Measurements from ENCODE around the gene MEX3B. TPM values are rescaled to one million over a fixed set of nuclear protein-coding genes. Genes with fewer than 3 reads are reported as not detected.
A peak's percentile ranks its signal among the peaks of the same experiment; 100 is the strongest.
"Not testable (repeated sequence)": the region's sequence is repeated elsewhere in the genome, so short reads cannot be mapped to it uniquely, and the experiment has no call there.

MEX3B gene
- total and polyA plus RNA-seq, 9 donors, result 2.4 to 8.1 (median 5.2) TPM

DNA sequence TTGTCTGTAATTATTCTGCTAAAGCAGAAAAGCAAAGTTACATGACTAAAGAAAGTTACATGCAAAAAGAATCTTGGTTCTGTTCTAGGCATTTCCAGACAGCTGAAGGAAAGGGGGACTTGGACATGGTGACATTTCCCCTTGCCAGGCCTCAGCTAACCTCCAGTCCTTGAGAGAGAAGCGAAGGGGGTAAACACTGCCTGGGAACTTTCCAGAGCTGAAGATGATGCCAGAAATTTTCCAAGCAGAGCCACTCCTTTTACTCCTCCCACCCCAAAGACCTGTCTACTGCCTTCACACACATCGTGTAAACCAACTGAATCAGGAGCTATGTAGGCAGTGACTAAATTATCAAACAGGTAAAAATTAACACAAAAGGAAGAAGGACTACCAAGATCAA is 5.4 kb downstream of the MEX3B start:
- Histone ChIP-seq H3K4me3 (no peak overlapping the region), H3K27me3 (no peaks in the 10 kb centered on the region), H3K36me3 (no peaks in the 10 kb centered on the region), H3K9me3 (no peaks in the 10 kb centered on the region), H3K4me1 (ENCODE audit: insufficient read depth) (peaks cover 15% of the 10 kb centered on the region), H3K27ac (no peak overlapping the region)
- 10 to 24% (median 10%) methylated on average over 2 of the region's 2 CpGs for WGBS, 3 donors
- intact Hi-C loops (cut with DNase I), result no loop called here
- TF ChIP-seq CTCF (IDR thresholded peaks at IDR 0.05) (no peak), POLR2A (IDR thresholded peaks at IDR 0.05) (no peak)
- peak in 2 of 5 donors; percentile 32 to 46 for DNase-seq

GRCh38 chr15:82039871-82040270 is 5.9 kb downstream of the MEX3B start:
- no peaks in the 10 kb centered on the region for H3K27me3 ChIP-seq
- H3K9me3 ChIP-seq, result no peaks in the 10 kb centered on the region
- WGBS, 3 donors, result 93 to 97% (median 95%) methylated on average over 7 of the region's 7 CpGs
- H3K4me1 ChIP-seq (ENCODE audit: insufficient read depth), result peaks cover 15% of the 10 kb centered on the region
- TF ChIP-seq EP300 (IDR thresholded peaks at IDR 0.05), result no peak
- TF ChIP-seq POLR2A (IDR thresholded peaks at IDR 0.05), result no peak
- no peak for TF ChIP-seq CTCF (IDR thresholded peaks at IDR 0.05)
- intact Hi-C loops (cut with DNase I), result no loop called here
- no peaks in the 10 kb centered on the region for H3K36me3 ChIP-seq
- H3K4me3 ChIP-seq, result no peak overlapping the region
- H3K27ac ChIP-seq, result no peak overlapping the region
- no peak for DNase-seq

- intact Hi-C loops (cut with DNase I), result no loop called here
- no peak for TF ChIP-seq EP300 (IDR thresholded peaks at IDR 0.05)
- no peak for TF ChIP-seq POLR2A (IDR thresholded peaks at IDR 0.05)
- TF ChIP-seq CTCF (IDR thresholded peaks at IDR 0.05), result no peak
- Histone ChIP-seq H3K36me3 (no peaks in the 10 kb centered on the region), H3K27ac (no peak overlapping the region), H3K4me1 (ENCODE audit: insufficient read depth) (peaks cover 5% of the 10 kb centered on the region), H3K9me3 (no peaks in the 10 kb centered on the region), H3K27me3 (no peaks in the 10 kb centered on the region), H3K4me3 (no peak overlapping the region)
- DNase-seq, result no peak
- 86 to 93% (median 88%) methylated on average over 7 of the region's 7 CpGs for WGBS, 3 donors
Observed at GRCh38 chr15:82036461-82036860, 9.4 kb downstream of the MEX3B start.

DNA sequence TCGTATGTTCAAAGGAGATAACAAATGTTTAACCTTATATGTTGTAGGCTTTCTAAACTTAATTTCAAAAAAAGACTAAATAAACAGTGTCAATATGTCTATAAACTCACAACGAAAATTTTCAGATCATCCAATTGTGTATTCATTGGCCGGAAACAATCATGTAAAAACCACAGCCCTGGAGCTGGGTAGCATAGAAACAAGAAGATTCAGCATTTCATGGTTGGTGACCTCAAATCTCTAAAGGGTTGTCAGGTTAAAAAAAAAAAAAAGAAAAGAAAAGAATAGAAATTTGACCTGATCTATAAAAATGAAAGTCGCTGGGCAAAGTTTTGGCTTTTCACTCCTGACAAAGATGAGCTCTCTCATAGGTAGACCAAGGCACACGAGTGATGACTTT is 13.9 kb downstream of the MEX3B start:
- DNase-seq, result no peak
- no peaks in the 10 kb centered on the region for H3K4me1 ChIP-seq (ENCODE audit: insufficient read depth)
- H3K27me3 ChIP-seq, result no peaks in the 10 kb centered on the region
- WGBS, 3 donors, result 82 to 88% (median 83%) methylated on average over 5 of the region's 5 CpGs
- no peak overlapping the region for H3K27ac ChIP-seq
- no peak overlapping the region for H3K4me3 ChIP-seq
- intact Hi-C loops (cut with DNase I), result no loop called here
- TF ChIP-seq POLR2A (IDR thresholded peaks at IDR 0.05), result no peak
- no peak for TF ChIP-seq CTCF (IDR thresholded peaks at IDR 0.05)
- TF ChIP-seq EP300 (IDR thresholded peaks at IDR 0.05), result no peak
- no peaks in the 10 kb centered on the region for H3K36me3 ChIP-seq
- no peaks in the 10 kb centered on the region for H3K9me3 ChIP-seq

DNA sequence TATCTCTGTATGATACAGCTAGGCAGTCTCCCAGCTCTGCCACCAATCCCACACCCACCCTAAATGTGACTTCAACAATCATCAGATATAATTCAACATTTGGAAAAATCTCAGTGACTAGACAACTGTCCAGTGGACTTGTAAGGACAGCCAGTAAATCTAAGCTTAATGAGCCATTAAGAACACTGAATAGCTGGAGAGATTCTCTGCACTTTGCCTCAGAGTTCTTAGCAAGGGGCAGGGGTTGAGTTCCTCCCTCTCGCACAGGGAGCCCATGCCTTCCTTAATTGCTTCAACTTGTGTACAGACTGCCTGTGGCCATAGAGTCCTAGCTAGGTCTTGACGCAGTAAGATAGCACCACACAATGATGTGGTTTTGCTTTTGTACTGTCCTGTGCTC is 15.6 kb downstream of the MEX3B start:
- intact Hi-C loops (cut with DNase I), result no loop called here
- no peaks in the 10 kb centered on the region for H3K4me1 ChIP-seq (ENCODE audit: insufficient read depth)
- H3K27me3 ChIP-seq, result no peaks in the 10 kb centered on the region
- DNase-seq, result no peak
- no peaks in the 10 kb centered on the region for H3K36me3 ChIP-seq
- no peak overlapping the region for H3K27ac ChIP-seq
- no peaks in the 10 kb centered on the region for H3K9me3 ChIP-seq
- no peak for TF ChIP-seq POLR2A (IDR thresholded peaks at IDR 0.05)
- TF ChIP-seq CTCF (IDR thresholded peaks at IDR 0.05), result no peak
- no peak for TF ChIP-seq EP300 (IDR thresholded peaks at IDR 0.05)
- no peak overlapping the region for H3K4me3 ChIP-seq
- WGBS, 3 donors, result 86 to 91% (median 88%) methylated on average over 2 of the region's 2 CpGs

- H3K4me1 ChIP-seq (ENCODE audit: insufficient read depth); H3K27ac ChIP-seq; intact Hi-C loops (cut with DNase I); H3K9me3 ChIP-seq; H3K4me3 ChIP-seq; DNase-seq; H3K36me3 ChIP-seq; H3K27me3 ChIP-seq: not testable (repeated sequence)
- 74 to 98% (median 90%) methylated on average over 5 of the region's 5 CpGs for WGBS, 3 donors
Observed at GRCh38 chr15:82028163-82028562, 17.7 kb downstream of the MEX3B start.
